ENCODE data around the gene PREX1.

GRCh38 chr20:48706116-48706656 is 121.6 kb downstream of the PREX1 start:
- TF ChIP-seq CTCF (IDR thresholded peaks at IDR 0.05) = no peak
- TF ChIP-seq POLR2A (IDR thresholded peaks at IDR 0.05) = no peak

All from prostate gland (tissue), 2 donors.